Mammary epithelial cell (primary cell): ENCODE data around the gene CDH4.

ENCODE experiments used
- EZH2 ChIP-seq: IDR thresholded peaks from 2 replicates; pipeline ENCODE4 v1.6.1; 2012; ENCODE audit warnings: low read length, inconsistent platforms, borderline replicate concordance
- TF ChIP-seq, protein P1 (sequence below), 2 donors: IDR thresholded peaks in 1 of 2; conservative IDR thresholded peaks in 1 of 2; 2 replicates each; pipeline ENCODE4 v1.5.1; 2011 to 2012; ENCODE audit warnings: inconsistent platforms in 2 of 2, low read length in 2 of 2, mild to moderate bottlenecking in 2 of 2, control low read depth in 1 of 2, low read depth in 1 of 2; ENCODE audit not compliant: insufficient read depth in 1 of 2; ENCODE audit errors: extremely low read depth in 1 of 2

- TF ChIP-seq, protein P1, sequence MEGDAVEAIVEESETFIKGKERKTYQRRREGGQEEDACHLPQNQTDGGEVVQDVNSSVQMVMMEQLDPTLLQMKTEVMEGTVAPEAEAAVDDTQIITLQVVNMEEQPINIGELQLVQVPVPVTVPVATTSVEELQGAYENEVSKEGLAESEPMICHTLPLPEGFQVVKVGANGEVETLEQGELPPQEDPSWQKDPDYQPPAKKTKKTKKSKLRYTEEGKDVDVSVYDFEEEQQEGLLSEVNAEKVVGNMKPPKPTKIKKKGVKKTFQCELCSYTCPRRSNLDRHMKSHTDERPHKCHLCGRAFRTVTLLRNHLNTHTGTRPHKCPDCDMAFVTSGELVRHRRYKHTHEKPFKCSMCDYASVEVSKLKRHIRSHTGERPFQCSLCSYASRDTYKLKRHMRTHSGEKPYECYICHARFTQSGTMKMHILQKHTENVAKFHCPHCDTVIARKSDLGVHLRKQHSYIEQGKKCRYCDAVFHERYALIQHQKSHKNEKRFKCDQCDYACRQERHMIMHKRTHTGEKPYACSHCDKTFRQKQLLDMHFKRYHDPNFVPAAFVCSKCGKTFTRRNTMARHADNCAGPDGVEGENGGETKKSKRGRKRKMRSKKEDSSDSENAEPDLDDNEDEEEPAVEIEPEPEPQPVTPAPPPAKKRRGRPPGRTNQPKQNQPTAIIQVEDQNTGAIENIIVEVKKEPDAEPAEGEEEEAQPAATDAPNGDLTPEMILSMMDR (conservative IDR thresholded peaks at IDR 0.05 in 1 of 2, IDR thresholded peaks at IDR 0.05 in 1 of 2; ENCODE audit: extremely low read depth in 1 of 2, insufficient read depth in 1 of 2, low read depth in 1 of 2, low read length in 2 of 2): no peak
- no peak for TF ChIP-seq EZH2
Measured at GRCh38 chr20:61223121-61223520, 28.9 kb upstream of the CDH4 start.
